OCI-LY3 (cell line): Measurements from ENCODE around the gene FHOD3.

Experiments used
- CTCF ChIP-seq: fragments of 200-600, 300-600 bp; sonication (generic); IDR thresholded peaks from 2 replicates; pipeline ENCODE4 v1.5.1; 2014; ENCODE audit warnings: antibody characterized with exemption, low read length, low read depth
- EZH2phosphoT487 ChIP-seq: fragments of 200-600 bp; shearing (Covaris generic); IDR thresholded peaks from 2 replicates; pipeline ENCODE4 v1.6.1; 2018; ENCODE audit warnings: antibody characterized with exemption, mixed run types, low read depth

- TF ChIP-seq CTCF = no peak
- no peak for TF ChIP-seq EZH2phosphoT487
Measured at GRCh38 chr18:36420826-36421225, 123.3 kb downstream of the FHOD3 start.
